ENCODE data around the gene TTC9B. TPM values are rescaled to one million over a fixed set of nuclear protein-coding genes. Genes with fewer than 3 reads are reported as not detected.
"Not testable (repeated sequence)": the region's sequence is repeated elsewhere in the genome, so short reads cannot be mapped to it uniquely, and the experiment has no call there.

Gene TTC9B
- total RNA-seq, 1 donor from 2014 or later, result not detected

DNA sequence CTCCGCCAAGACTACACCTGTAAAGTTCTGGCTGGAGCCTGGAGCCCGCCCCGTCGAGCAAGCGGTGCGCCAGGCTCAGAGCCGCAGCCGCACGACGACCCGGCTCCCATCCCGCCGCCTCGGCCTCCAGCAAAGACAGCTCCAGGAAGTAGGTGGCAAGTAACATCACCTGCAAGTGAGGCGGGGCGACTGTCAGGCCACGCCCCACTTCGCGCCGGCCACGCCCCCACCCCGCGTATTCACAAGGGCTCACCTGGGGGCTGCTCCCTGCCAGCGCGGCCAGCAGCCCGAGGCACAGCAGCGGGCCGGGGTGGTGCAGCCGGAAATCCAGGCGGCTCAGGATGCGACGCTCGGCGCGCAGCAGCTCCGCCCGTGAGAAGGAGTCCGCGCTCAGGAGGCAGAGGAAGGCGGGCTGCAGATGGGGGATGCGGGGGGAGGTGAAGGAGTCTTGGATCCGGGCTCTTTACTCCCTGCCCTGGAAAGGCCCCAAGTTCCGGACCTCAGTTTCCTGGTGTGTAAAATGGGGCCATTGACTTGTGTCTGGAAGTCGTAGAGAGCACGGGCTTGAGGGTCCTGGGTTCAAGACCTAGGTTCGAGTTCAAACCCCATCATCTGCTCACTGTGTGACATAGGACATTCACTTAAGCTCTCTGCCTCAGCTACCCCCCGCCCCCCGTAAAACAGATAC, 5.1 kb upstream of the TTC9B start:
- H3K27ac Mint-ChIP-seq, result no peak overlapping the region
- POLR2A ChIA-PET, result no interaction called here

GRCh38 chr19:40221858-40222619, 3.9 kb upstream of the TTC9B start:
- CTCF ChIA-PET, result interaction anchor here (1.0 to 4.6 kb wide), 2 partner anchors 81 kb away, joined by 3 to 29 read pairs; no protein-coding TSS in a partner anchor
- POLR2A ChIA-PET, result no interaction called here
- peaks cover 22% of the 10 kb centered on the region for H3K4me1 Mint-ChIP-seq
- H3K27me3 Mint-ChIP-seq, result peaks cover 49% of the 10 kb centered on the region
- H3K4me3 Mint-ChIP-seq, result no peak overlapping the region
- no peak for TF ChIP-seq CTCF (IDR thresholded peaks at IDR 0.05)
- intact Hi-C loops (cut with micrococcal nuclease), result loop anchor here (1.0 kb wide), 1 partner anchor 83 kb away; no protein-coding TSS in a partner anchor
- H3K9me3 Mint-ChIP-seq, result peaks cover 3% of the 10 kb centered on the region
- peak; percentile 50 for DNase-seq
- peak; percentile 93 for ATAC-seq (ENCODE audit: low read depth)
- H3K36me3 Mint-ChIP-seq (ENCODE audit: low read depth), result no peaks in the 10 kb centered on the region
- peak overlapping the region; percentile 56 for H3K27ac Mint-ChIP-seq

More for the DNA sequence above, 5.1 kb upstream of the TTC9B start:
- CTCF ChIA-PET, result interaction anchor here (1.0 kb wide), 1 partner anchor 82 kb away, joined by 3 read pairs; no protein-coding TSS in a partner anchor
- H3K4me3 Mint-ChIP-seq, result no peak overlapping the region
- no peak for TF ChIP-seq CTCF (IDR thresholded peaks at IDR 0.05)
- peaks cover 47% of the 10 kb centered on the region for H3K27me3 Mint-ChIP-seq
- no peaks in the 10 kb centered on the region for H3K36me3 Mint-ChIP-seq (ENCODE audit: low read depth)
- intact Hi-C loops (cut with micrococcal nuclease), result no loop called here
- peaks cover 22% of the 10 kb centered on the region for H3K4me1 Mint-ChIP-seq
- ATAC-seq (ENCODE audit: low read depth), result no peak
- no peak for DNase-seq
- H3K9me3 Mint-ChIP-seq, result peaks cover 3% of the 10 kb centered on the region

GRCh38 chr19:40220674-40221073, 2.5 kb upstream of the TTC9B start:
- intact Hi-C loops (cut with micrococcal nuclease), result no loop called here
- DNase-seq (no peak), ATAC-seq (ENCODE audit: low read depth) (no peak)
- Mint-ChIP-seq H3K36me3 (ENCODE audit: low read depth) (no peaks in the 10 kb centered on the region), H3K4me1 (peaks cover 16% of the 10 kb centered on the region), H3K9me3 (peaks cover 3% of the 10 kb centered on the region), H3K4me3 (no peak overlapping the region), H3K27me3 (peaks cover 53% of the 10 kb centered on the region), H3K27ac (no peak overlapping the region)
- POLR2A ChIA-PET, result interaction anchor here (0.7 kb wide), 1 partner anchor 18 kb away, joined by 3 read pairs; no protein-coding TSS in a partner anchor
- CTCF ChIA-PET, result interaction anchor here (1.0 to 4.6 kb wide), 3 partner anchors 53 to 429 kb away, joined by 3 to 29 read pairs (median 3); no protein-coding TSS in a partner anchor
- no peak for TF ChIP-seq CTCF (IDR thresholded peaks at IDR 0.05)

GRCh38 chr19:40219721-40220276, 1.6 kb upstream of the TTC9B start:
- Mint-ChIP-seq H3K36me3 (ENCODE audit: low read depth) (no peaks in the 10 kb centered on the region), H3K9me3 (peaks cover 3% of the 10 kb centered on the region), H3K27ac (no peak overlapping the region), H3K27me3 (peaks cover 46% of the 10 kb centered on the region), H3K4me1 (peaks cover 13% of the 10 kb centered on the region), H3K4me3 (no peak overlapping the region)
- ChIA-PET POLR2A (no interaction called here), CTCF (interaction anchor here (1.0 to 4.6 kb wide), 4 partner anchors 52 to 428 kb away, joined by 3 to 29 read pairs (median 3); no protein-coding TSS in a partner anchor)
- TF ChIP-seq CTCF (IDR thresholded peaks at IDR 0.05), result no peak
- DNase-seq, result no peak
- intact Hi-C loops (cut with micrococcal nuclease), result loop anchor here (2.0 kb wide), 1 partner anchor 29 kb away; the partner anchor contains the start of gene MAP3K10
- no peak for ATAC-seq (ENCODE audit: low read depth)

- intact Hi-C loops (cut with micrococcal nuclease), result loop anchor here (2.0 kb wide), 1 partner anchor 28 kb away; the partner anchor contains the start of gene MAP3K10
- CTCF ChIA-PET, result interaction anchor here (0.6 to 4.6 kb wide), 3 partner anchors 78 to 374 kb away, joined by 3 to 29 read pairs (median 4); no protein-coding TSS in a partner anchor
- not testable (repeated sequence) for H3K36me3 Mint-ChIP-seq (ENCODE audit: low read depth); DNase-seq; H3K4me3 Mint-ChIP-seq; H3K27ac Mint-ChIP-seq; ATAC-seq (ENCODE audit: low read depth); H3K9me3 Mint-ChIP-seq
- Mint-ChIP-seq H3K27me3 (peaks cover 40% of the 10 kb centered on the region), H3K4me1 (peaks cover 13% of the 10 kb centered on the region)
- POLR2A ChIA-PET, result interaction anchor here (0.7 kb wide), 1 partner anchor 548 kb away, joined by 4 read pairs; no protein-coding TSS in a partner anchor
These were observed 845 bp upstream of the TTC9B start for GRCh38 chr19:40219029-40219428.

Data from activated B cell treated with CpG ODN at 0.5 μM for 24 hours (primary cell).